OCI-LY3 (cell line): ENCODE results near the gene TM9SF4.

Source experiments
- CTCF ChIP-seq: fragments of 200-600, 300-600 bp; sonication (generic); IDR thresholded peaks from 2 replicates; pipeline ENCODE4 v1.5.1; 2014; ENCODE audit warnings: antibody characterized with exemption, low read length, low read depth
- EZH2phosphoT487 ChIP-seq: fragments of 200-600 bp; shearing (Covaris generic); IDR thresholded peaks from 2 replicates; pipeline ENCODE4 v1.6.1; 2018; ENCODE audit warnings: antibody characterized with exemption, mixed run types, low read depth

DNA sequence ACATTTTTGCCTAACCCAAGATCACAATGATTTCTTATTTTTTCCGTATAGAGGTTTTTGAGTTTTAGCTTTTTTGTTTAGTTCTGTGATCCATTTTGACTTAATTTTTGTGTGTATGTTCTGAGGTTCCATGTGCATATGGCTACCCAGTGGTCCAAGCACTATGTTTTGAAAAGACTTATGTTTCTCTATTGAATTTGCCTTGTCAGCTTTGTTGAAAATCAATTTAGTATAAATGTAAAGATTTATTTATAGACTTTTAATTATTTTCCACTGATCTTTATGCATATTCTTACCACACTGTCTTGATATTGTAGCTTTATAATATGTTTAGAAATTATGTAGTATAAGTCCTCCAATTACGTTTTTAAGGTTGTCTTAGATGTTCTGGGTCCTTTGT lies 10.2 kb downstream of the TM9SF4 start:
- TF ChIP-seq CTCF (no peak), EZH2phosphoT487 (no peak)
